Cardiac muscle cell (in vitro differentiated cells and primary cell): Measurements from ENCODE around the gene CFAP97. TPM values are rescaled to one million over a fixed set of nuclear protein-coding genes. Genes with fewer than 3 reads are reported as not detected.
A peak's percentile ranks its signal among the peaks of the same experiment; 100 is the strongest.

ENCODE experiments used
- DNase-seq, 2 donors: peaks; one replicate each; pipeline versions ENCODE4 v3.0.0 to v3.0.0-alpha.2; 2010 to 2017; ENCODE audit warnings: low read depth in 1 of 2, low spot score in 1 of 2
- H3K27ac ChIP-seq: fragments of 200-600 bp; sonication (generic); 2 replicates; pipeline ENCODE4 v1.5.1; 2016
- H3K27me3 ChIP-seq: fragments of 200-600 bp; sonication (generic); 2 replicates; pipeline ENCODE4 v1.6.0; 2016; ENCODE audit warnings: control low read depth
- H3K36me3 ChIP-seq: fragments of 200-600 bp; sonication (generic); 2 replicates; pipeline ENCODE4 v1.5.1; 2016; ENCODE audit warnings: control low read depth
- H3K4me1 ChIP-seq: fragments of 200-600 bp; sonication (generic); 2 replicates; pipeline ENCODE4 v1.8.1; 2017; ENCODE audit warnings: low read depth, mild to moderate bottlenecking, mixed run types
- H3K4me3 ChIP-seq: fragments of 200-600 bp; sonication (generic); 2 replicates; pipeline ENCODE4 v1.5.1; 2016; ENCODE audit warnings: mild to moderate bottlenecking
- H3K9me3 ChIP-seq: fragments of 200-600 bp; sonication (generic); 2 replicates; pipeline ENCODE4 v1.5.1; 2017; ENCODE audit warnings: low read depth, mild to moderate bottlenecking, control low read depth
- CTCF ChIP-seq: IDR thresholded peaks from 2 replicates; pipeline ENCODE4 v1.5.1; 2012; ENCODE audit warnings: low read depth, mild to moderate bottlenecking, low read length
- polyA plus RNA-seq: library from polyadenylated mRNA; unstranded; fragments of >200 nt; fragmentation: Nextera tagmentation; extraction: Ambion mirVana; gene quantifications from 2 replicates; pipeline ENCODE4 v1.2.1, GENCODE V29; 2016
- total RNA-seq: library from RNA; depleted of rRNA; stranded (reverse); fragments of >200 nt; gene quantifications from 2 replicates; pipeline ENCODE4 v1.2.3, GENCODE V29; 2016

CFAP97 gene
- total and polyA plus RNA-seq, 2 experiments from 2014 or later: 22.2 to 23.9 TPM

GRCh38 chr4:185117300-185117934 lies 86.4 kb downstream of the CFAP97 start:
- no peaks in the 10 kb centered on the region for H3K9me3 ChIP-seq
- H3K27me3 ChIP-seq: no peaks in the 10 kb centered on the region
- H3K36me3 ChIP-seq: no peaks in the 10 kb centered on the region
- no peak for DNase-seq
- no peak overlapping the region for H3K4me3 ChIP-seq
- no peak for TF ChIP-seq CTCF
- peak overlapping the region; percentile 95 for H3K27ac ChIP-seq
- H3K4me1 ChIP-seq: peaks cover 42% of the 10 kb centered on the region

DNA sequence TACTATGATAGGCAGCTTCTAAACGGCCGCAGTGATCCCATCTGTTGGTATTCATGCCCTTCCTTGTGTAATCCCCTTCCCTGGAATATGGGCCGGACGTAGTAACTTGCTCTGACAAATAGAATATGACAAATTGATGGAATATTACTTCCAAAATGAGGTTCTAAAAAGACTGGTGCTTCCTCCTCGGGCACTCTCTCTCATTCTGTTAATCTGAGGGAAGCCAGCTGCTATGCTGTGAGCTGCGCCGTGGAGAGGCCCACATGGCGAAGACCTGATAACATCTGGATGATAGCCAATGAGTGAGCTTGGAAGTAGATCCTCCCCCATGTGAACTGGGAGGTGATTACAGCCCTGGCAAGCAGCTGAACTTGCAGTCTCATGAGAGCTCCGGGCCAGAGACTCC lies 88.0 kb downstream of the CFAP97 start:
- Histone ChIP-seq H3K27me3 (no peaks in the 10 kb centered on the region), H3K9me3 (no peaks in the 10 kb centered on the region), H3K36me3 (no peaks in the 10 kb centered on the region), H3K27ac (peak overlapping the region; percentile 95), H3K4me1 (peaks cover 51% of the 10 kb centered on the region), H3K4me3 (no peak overlapping the region)
- peak; percentile 95 to 99 for DNase-seq
- no peak for TF ChIP-seq CTCF

DNA sequence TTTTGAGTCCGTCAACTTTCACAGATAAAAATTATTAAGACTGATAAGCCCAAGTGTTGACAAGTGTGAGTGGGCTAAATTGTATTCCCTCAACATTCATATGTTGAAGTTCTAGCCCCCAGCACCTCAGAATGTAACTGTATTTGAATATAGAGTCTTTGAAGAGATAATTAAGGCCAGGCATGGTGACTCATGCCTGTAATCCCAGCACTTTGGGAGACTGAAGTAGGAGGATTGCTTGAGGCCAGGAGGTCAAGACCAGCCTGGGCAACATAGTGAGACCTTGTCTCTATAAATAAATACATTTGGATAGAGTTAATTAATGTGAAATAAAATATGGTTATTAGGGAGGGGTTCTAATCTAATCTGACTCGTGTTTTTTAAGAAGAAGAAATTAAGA lies 90.5 kb downstream of the CFAP97 start:
- Histone ChIP-seq H3K9me3 (no peaks in the 10 kb centered on the region), H3K36me3 (no peaks in the 10 kb centered on the region), H3K27me3 (no peaks in the 10 kb centered on the region), H3K4me1 (peaks cover 32% of the 10 kb centered on the region), H3K4me3 (no peak overlapping the region), H3K27ac (peak overlapping the region; percentile 68)
- TF ChIP-seq CTCF: no peak
- DNase-seq: peak in 1 of 2 donors; percentile 45

DNA sequence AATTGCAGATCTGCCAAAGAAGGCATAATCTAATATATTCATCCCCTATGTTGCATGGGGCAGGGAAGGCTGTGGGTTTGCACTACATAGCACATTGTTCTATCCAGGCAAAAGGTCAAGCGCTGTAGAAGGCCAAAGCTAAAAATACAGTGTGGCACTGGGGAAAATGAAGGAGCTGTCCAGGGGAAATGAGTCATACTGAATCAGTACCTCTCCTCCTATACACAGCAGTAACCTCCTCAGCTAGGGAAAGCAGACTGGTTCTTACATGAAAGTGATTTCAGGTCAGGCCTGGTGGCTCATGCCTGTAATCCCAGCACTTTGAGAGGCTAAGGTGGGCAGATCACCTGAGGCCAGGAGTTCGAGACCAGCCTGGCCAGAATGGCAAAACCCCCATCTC lies 91.7 kb downstream of the CFAP97 start:
- H3K4me3 ChIP-seq: no peak overlapping the region
- peak; percentile 86 to 97 for DNase-seq
- no peak for TF ChIP-seq CTCF
- H3K36me3 ChIP-seq: no peaks in the 10 kb centered on the region
- peak overlapping the region; percentile 68 for H3K27ac ChIP-seq
- H3K9me3 ChIP-seq: no peaks in the 10 kb centered on the region
- H3K4me1 ChIP-seq: peaks cover 26% of the 10 kb centered on the region
- H3K27me3 ChIP-seq: no peaks in the 10 kb centered on the region

GRCh38 chr4:185110375-185110823 lies 93.4 kb downstream of the CFAP97 start:
- Histone ChIP-seq H3K36me3 (no peaks in the 10 kb centered on the region), H3K27me3 (no peaks in the 10 kb centered on the region), H3K9me3 (no peaks in the 10 kb centered on the region), H3K4me3 (no peak overlapping the region), H3K4me1 (peaks cover 12% of the 10 kb centered on the region), H3K27ac (no peak overlapping the region)
- TF ChIP-seq CTCF: no peak
- no peak for DNase-seq

GRCh38 chr4:185109736-185110135 lies 94.1 kb downstream of the CFAP97 start:
- peaks cover 12% of the 10 kb centered on the region for H3K4me1 ChIP-seq
- H3K9me3 ChIP-seq: no peaks in the 10 kb centered on the region
- H3K27me3 ChIP-seq: no peaks in the 10 kb centered on the region
- no peak for TF ChIP-seq CTCF
- H3K36me3 ChIP-seq: no peaks in the 10 kb centered on the region
- DNase-seq: no peak
- H3K4me3 ChIP-seq: no peak overlapping the region
- H3K27ac ChIP-seq: no peak overlapping the region
